GM19395 (cell line): ENCODE results near the gene CPA4.

Experiments used
- ATAC-seq: cut with Tn5 transposase; IDR thresholded peaks from one replicate; pipeline ENCODE4 v1.9.1; 2021; ENCODE audit warnings: mild to moderate bottlenecking, moderate library complexity; ENCODE audit not compliant: unreplicated experiment

The CPA4 gene

GRCh38 chr7:130342701-130343380 lies 49.9 kb downstream of the CPA4 start:
- no peak for ATAC-seq

DNA sequence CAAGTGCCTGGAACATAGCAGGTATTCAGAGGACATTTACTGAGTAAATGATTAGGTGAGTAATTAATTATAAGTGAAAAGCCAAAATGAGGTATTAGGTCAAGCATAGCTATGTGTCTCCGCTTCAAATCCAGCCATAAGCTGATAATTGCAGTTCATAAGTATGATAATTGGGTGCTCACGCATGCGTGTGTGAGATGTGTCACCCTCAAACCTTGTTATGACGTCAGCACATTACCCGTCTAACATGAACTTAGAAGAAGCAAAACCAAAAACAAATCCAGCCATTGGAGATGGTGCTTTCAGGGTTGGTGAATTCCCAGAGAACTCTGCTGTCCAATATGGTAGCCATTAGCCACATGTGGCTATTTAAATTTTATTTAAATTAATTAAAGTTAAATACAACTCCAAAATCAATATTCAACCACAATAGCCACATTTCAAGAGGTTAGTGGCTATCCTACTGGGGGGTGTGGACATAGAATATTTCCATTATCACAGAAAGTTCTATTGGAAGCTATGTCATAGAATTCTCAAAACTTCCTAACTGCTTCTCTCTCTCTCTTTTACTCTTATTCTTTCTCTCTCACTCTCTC lies 51.4 kb downstream of the CPA4 start, which contains the start of gene CPA5:
Gene CPA5, plus strand, starts transcription at position 546 of the 596 bp plus-strand sequence. CDS start 1,670 bp downstream, outside the sequence.
- ATAC-seq = no peak

GRCh38 chr7:130345136-130345535 lies 52.2 kb downstream of the CPA4 start:
- ATAC-seq = no peak

DNA sequence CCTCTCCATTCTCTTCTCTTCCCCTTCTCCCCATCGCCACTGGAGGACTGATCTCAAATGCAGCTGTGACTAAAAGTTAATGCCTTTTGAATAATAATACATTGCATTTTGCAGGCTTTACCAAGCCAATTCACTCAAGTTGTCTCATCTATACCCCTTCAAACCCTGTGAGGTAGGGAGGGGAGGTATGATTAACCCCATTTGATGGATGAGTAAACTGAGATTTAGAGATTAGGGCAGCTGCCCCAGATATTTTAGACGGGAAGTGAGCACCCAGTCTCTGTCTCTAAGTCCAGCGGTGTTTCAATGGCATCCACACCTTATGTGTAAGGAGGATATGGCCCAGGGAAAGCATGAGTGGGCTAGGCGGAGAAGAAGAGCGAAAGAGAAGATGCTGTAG lies 52.8 kb downstream of the CPA4 start:
- no peak for ATAC-seq

DNA sequence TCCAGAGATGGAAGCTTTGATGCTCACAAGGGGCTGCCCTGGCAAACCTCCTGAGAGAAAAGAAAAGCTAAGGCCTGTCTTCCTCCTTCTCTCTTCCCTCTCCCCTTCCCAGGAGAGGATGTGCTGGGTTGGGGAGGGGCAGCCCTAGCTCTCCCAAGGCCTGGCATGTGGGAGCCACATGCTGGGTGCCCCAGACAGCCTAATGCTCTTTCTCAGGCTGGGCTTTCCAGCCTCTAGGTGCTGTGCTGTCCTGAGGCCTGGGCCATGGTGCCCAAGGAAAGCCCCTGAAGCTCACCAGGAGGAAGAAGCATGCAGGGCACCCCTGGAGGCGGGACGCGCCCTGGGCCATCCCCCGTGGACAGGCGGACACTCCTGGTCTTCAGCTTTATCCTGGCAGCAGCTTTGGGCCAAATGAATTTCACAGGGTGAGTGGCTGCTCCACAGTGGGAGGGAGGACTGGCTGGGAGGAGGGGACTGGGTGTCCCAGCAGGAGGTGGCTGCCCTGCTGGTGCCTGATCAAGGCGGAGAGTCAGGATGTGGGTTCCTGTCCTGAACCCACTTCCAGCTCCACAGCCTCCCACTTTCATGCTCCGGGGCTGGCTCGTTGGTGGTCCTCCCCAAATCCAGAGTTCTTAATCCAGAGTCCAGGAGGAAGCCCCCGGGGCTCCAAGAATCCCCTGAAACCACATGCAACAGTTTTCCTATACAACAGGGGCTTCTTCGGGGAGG lies 53.4 kb downstream of the CPA4 start:
- ATAC-seq = no peak

DNA sequence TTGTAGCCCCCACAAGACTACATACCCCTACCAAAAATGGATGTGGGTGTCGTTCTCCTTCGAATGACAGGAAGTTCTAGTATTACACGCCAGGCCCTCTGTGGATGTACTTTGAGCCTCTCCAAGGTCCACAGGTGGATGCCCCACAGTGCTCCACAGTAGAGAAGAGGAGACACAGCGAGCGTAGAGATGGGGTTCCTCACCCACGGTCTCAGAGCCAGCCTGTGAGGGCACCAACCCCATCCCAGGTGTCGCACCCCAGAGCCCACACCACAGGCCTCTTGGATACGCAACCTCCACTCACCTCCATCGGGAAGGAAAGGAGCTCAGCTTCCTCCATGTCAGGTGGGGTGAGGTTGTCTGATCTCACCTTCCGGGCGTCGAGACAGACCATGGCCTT lies 54.0 kb downstream of the CPA4 start:
- ATAC-seq = no peak

DNA sequence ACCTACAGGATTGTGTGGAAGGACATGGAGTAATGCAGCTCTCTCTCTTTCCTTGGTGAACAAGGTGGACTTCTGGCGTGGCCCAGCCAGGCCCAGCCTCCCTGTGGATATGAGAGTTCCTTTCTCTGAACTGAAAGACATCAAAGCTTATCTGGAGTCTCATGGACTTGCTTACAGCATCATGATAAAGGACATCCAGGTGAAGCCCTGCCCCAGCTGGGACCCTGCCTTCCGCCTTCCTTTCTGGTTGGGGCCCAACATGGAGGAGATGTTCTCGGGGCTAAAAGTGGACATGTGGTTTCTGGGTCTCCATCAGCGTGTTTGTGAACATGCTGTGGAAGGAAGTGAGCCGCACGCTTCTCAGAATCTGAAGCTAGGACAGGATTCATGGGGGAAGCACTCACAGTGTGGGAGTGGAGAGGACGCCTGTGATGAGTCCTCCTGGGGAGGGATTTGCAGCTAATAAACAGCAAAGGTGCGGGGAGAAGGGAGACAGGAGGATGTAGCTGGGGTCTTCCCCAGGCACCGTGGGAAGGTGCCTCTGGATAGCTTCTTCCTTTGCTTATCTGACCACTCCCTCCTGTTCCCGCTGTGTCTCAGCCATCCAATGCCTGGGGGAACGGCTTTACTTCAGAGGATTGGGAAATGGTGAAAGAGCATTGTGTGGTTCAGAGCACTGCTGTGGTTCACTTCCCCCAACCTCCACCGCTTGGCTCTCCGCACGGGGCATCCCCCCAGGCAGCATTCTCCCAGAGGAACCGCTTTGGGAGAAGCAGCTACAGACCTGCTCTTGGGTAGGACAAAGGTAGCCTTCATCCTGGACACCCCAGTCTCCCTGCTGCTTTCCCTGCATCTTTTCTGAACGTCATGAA lies 57.2 kb downstream of the CPA4 start:
- ATAC-seq = no peak

DNA sequence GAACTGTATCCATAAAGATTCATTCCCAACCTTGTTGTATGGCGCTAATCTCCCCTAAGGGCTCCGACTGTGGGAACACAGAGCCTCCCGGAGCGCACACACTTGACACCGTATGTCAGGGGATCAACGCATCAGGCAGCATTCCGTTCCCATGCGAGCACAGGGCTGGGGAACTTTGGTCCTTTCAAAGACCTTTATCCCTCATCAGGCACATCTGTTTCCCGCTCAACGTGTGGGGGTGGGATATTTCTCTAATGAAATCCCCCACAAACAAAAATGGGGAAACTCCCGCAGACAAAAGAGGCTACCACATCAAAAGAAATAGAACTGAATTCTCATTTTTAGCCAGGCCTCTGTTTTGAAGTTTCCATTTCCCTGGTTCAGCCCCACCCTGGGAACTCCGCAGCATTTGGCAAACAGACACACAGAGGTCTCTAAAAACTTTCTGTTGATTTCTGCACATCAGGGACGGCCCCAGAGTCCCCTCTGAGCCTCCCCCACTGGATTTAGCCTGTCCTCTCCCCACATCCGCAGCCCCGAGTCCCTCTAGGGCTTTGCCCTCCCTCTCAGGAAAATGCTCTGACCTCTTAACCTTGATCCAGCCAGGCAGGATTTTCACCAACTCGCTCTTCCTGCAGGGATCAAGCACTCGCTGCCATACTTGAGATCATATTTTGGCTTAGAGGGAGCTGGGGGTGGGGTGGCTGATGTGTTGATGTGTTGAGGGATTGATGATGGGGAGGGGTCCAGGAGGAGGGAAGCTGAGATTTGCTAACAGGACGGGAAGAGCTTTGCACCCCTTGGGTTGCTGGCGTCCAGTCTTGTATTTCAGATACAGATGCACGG lies 58.2 kb downstream of the CPA4 start:
- ATAC-seq = no peak

DNA sequence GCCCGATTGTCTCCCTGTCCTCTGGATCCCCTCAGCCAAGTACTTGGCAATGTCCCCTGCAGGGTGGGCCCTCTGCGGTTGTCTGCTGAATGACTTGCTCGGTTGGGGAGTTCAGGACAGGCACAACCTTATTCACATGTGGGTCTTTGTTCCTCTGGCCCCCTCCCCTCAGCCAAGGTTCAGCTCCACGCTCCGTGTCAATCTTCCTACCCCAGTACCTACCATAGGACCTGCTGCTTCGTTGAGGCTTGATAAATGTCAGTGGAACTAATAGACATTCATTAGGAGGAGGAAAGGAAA lies 58.8 kb downstream of the CPA4 start:
- ATAC-seq = no peak

GRCh38 chr7:130352194-130353074 lies 59.5 kb downstream of the CPA4 start:
- no peak for ATAC-seq

GRCh38 chr7:130353196-130353595 lies 60.2 kb downstream of the CPA4 start:
- no peak for ATAC-seq

- no peak for ATAC-seq
Measured at GRCh38 chr7:130356121-130356875, 63.3 kb downstream of the CPA4 start.

GRCh38 chr7:130356876-130357611 lies 64.1 kb downstream of the CPA4 start:
- ATAC-seq = no peak

DNA sequence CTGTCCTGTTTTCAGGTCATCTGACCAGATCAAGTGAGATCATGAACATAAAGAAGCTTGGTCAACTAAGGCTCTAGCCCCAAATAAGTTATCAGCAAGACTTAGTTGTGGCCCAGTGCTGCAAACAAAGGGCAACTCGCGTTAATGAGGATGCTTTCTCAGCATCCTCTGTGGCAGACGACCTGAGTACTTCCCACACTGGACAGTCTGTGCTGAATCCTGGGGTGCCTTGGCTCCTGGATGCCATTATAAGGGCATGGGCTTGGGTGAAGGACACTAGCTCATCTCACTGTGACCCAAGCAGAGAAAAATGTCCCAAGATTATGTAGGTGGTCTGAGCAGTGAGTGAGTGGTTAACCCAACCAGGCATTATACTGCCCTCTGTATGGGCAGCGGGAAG lies 65.5 kb downstream of the CPA4 start:
- no peak for ATAC-seq

DNA sequence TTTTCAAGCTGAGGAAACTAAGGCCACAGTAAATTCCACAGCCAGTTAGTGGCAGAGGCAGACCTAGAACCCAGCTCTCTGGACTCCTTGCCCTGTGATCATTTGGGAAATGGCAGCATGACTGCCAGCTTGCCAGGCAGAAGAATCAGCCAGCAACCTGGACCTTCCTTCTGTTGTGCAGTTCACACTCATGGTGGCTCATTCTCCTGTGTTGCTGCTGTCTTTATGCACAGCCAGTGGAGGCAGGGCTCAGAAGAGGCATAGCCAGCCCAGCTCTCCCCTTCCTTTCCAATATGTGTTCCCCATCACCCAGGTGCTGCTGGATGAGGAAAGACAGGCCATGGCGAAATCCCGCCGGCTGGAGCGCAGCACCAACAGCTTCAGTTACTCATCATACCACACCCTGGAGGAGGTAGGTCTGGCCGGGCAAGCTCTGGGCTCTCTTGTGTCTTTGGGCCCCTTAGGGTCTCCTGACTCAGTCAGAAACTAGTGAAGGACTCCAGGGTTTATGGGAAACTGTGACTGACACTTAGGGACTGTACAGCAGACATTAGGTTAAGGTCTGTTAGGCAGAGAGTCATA lies 66.4 kb downstream of the CPA4 start:
- ATAC-seq = no peak

DNA sequence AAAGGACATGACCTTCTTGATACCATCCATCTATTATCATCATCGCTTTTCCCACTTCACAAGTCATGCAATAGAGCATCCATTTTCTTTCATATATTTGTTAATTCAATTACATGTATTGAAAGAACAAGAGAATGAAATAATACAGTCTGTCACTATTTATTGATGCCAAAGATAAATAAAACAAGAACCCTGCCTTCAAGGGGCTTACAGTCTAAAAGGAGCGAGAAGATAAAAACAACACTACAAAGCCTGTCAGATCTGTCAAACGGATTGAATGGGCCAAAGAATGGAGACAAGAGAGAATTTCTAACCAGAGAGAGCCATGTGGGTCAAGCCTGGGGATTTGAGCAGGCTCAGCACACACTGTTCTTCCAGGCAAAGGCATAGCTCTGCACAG lies 67.6 kb downstream of the CPA4 start:
- ATAC-seq = no peak

DNA sequence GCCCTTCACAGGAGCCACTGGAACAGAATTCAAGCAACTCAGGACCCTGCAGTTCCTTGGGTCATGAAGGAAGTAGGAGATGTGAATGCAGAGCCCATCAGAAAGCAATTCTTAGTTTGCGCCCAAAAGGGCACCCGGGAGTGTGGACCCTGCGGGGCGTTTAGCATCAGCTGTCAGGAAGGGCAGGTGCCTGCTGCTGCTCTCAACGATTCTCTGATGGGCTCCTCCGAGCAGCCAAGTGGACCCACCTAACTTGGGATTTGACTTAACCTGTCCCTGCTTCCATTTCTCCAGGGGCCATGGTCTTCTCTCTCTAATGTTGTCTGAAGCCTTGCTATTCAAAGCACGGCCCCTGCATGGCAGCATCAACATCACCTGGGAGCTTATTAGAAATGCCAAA lies 68.7 kb downstream of the CPA4 start:
- no peak for ATAC-seq
